ENCODE data around the gene CDKAL1.

Gene CDKAL1

GRCh38 chr6:21073318-21073839 is 539.1 kb downstream of the CDKAL1 start:
- Histone ChIP-seq H3K4me3 (no peak overlapping the region), H3K9me3 (peaks cover 0 to 13% (median 0%) of the 10 kb centered on the region in 3 donors), H3K4me1 (no peaks in the 10 kb centered on the region), H3K27ac (no peak overlapping the region), H3K27me3 (no peaks in the 10 kb centered on the region), H3K36me3 (peaks cover 0 to 10% (median 0%) of the 10 kb centered on the region in 3 donors)
- intact Hi-C loops (cut with DNase I; ENCODE audit: low total_unique reads) = no loop called here
- TF ChIP-seq CTCF (IDR thresholded peaks at IDR 0.05) = no peak
- DNase-seq = no peak

- no peak overlapping the region for H3K27ac ChIP-seq
- H3K4me3 ChIP-seq = no peak overlapping the region
- peaks cover 0 to 13% (median 0%) of the 10 kb centered on the region in 3 donors for H3K9me3 ChIP-seq
- TF ChIP-seq CTCF (IDR thresholded peaks at IDR 0.05) = no peak
- intact Hi-C loops (cut with DNase I; ENCODE audit: low total_unique reads) = no loop called here
- peaks cover 0 to 10% (median 0%) of the 10 kb centered on the region in 3 donors for H3K36me3 ChIP-seq
- peaks cover 0 to 4% (median 0%) of the 10 kb centered on the region in 4 donors for H3K4me1 ChIP-seq
- no peaks in the 10 kb centered on the region for H3K27me3 ChIP-seq
- no peak for DNase-seq
These were observed 540.2 kb downstream of the CDKAL1 start for GRCh38 chr6:21074484-21074883.

GRCh38 chr6:21075986-21076385 is 541.7 kb downstream of the CDKAL1 start:
- DNase-seq = no peak
- intact Hi-C loops (cut with DNase I; ENCODE audit: low total_unique reads) = no loop called here
- TF ChIP-seq CTCF (IDR thresholded peaks at IDR 0.05) = no peak
- Histone ChIP-seq H3K27me3 (no peaks in the 10 kb centered on the region), H3K4me3 (no peak overlapping the region), H3K9me3 (peaks cover 0 to 13% (median 0%) of the 10 kb centered on the region in 3 donors), H3K36me3 (peaks cover 0 to 10% (median 0%) of the 10 kb centered on the region in 3 donors), H3K27ac (no peak overlapping the region), H3K4me1 (peaks cover 0 to 4% (median 0%) of the 10 kb centered on the region in 4 donors)

- intact Hi-C loops (cut with DNase I; ENCODE audit: low total_unique reads) = no loop called here
These were observed 544.2 kb downstream of the CDKAL1 start for GRCh38 chr6:21078497-21078896.

GRCh38 chr6:21079468-21080048 is 545.3 kb downstream of the CDKAL1 start:
- no peaks in the 10 kb centered on the region for H3K27me3 ChIP-seq
- no peaks in the 10 kb centered on the region for H3K36me3 ChIP-seq
- H3K27ac ChIP-seq = no peak overlapping the region
- DNase-seq = no peak
- intact Hi-C loops (cut with DNase I; ENCODE audit: low total_unique reads) = no loop called here
- peaks cover 0 to 4% (median 0%) of the 10 kb centered on the region in 4 donors for H3K4me1 ChIP-seq
- no peak overlapping the region for H3K4me3 ChIP-seq
- no peaks in the 10 kb centered on the region for H3K9me3 ChIP-seq
- no peak for TF ChIP-seq CTCF (IDR thresholded peaks at IDR 0.05)

More at GRCh38 chr6:21078497-21078896, 544.2 kb downstream of the CDKAL1 start:
- Histone ChIP-seq H3K4me3 (no peak overlapping the region), H3K27ac (no peak overlapping the region), H3K27me3 (no peaks in the 10 kb centered on the region), H3K9me3 (peaks cover 0 to 5% (median 0%) of the 10 kb centered on the region in 3 donors), H3K4me1 (peaks cover 0 to 4% (median 0%) of the 10 kb centered on the region in 4 donors), H3K36me3 (peaks cover 0 to 3% (median 0%) of the 10 kb centered on the region in 3 donors)
- DNase-seq = no peak
- TF ChIP-seq CTCF (IDR thresholded peaks at IDR 0.05) = no peak

All from tibial artery (tissue), 4 donors.